ENCODE measurements around the gene CIP2A. TPM values are rescaled to one million over a fixed set of nuclear protein-coding genes. Genes with fewer than 3 reads are reported as not detected.

The CIP2A gene
- polyA plus RNA-seq, 2 of the 4 experiments (the other 2 are of a cell fraction): 30.7 to 31.8 TPM

- H3K4me2 ChIP-seq: no peak overlapping the region
- ChIA-PET CTCF (interaction anchor here (1.5 kb wide), 1 partner anchor 26 kb away, joined by 4 read pairs; no protein-coding TSS in a partner anchor), POLR2A (interaction anchor here (2.0 kb wide), 1 partner anchor 11 kb away, joined by 12 read pairs; the partner anchor contains the start of genes CIP2A and DZIP3)
- TF ChIP-seq MAFK (IDR thresholded peaks at IDR 0.05; ENCODE audit: partially characterized antibody): peak; percentile 84
- no peak for TF ChIP-seq RFX5 (IDR thresholded peaks at IDR 0.05)
- no peak for TF ChIP-seq JUN (IDR thresholded peaks at IDR 0.05)
- no peak for TF ChIP-seq RCOR1 (IDR thresholded peaks at IDR 0.05; ENCODE audit: low read depth, low read length)
- no peak for TF ChIP-seq POLR2AphosphoS2 (conservative IDR thresholded peaks at IDR 0.05; ENCODE audit: low read length)
- TF ChIP-seq CHD4 (IDR thresholded peaks at IDR 0.05; ENCODE audit: borderline replicate concordance): no peak
- no peak for TF ChIP-seq ESRRA (IDR thresholded peaks at IDR 0.05; ENCODE audit: borderline replicate concordance, low read length)
- H3K9me3 ChIP-seq: 0 out of 3 replicates have a peak, but pooled peaks cover under 1% of the 10 kb centered on the region
- ATAC-seq: no peak
- no peak overlapping the region for H3K4me3 ChIP-seq
- no peaks in the 10 kb centered on the region for H3K4me1 ChIP-seq
- 89% methylated on average over 2 of the region's 2 CpGs for WGBS (ENCODE audit: missing lambda C conversion rate)
- FAIRE-seq: no peak
- H3K27ac ChIP-seq: no peak overlapping the region
- no peak for DNase-seq (ENCODE audit: low read depth in 1 of 2, low spot score in 1 of 2)
Measured at GRCh38 chr3:108578064-108578463, 11.2 kb downstream of the CIP2A start.

GRCh38 chr3:108569336-108569735 lies 19.9 kb downstream of the CIP2A start:
- POLR2A ChIA-PET: no interaction called here
- Histone ChIP-seq H3K4me2 (no peak overlapping the region), H3K27ac (no peak overlapping the region), H3K4me1 (peaks cover 8% of the 10 kb centered on the region; the same call in 1 of the 3 replicates), H3K4me3 (no peak overlapping the region), H3K9me3 (0 out of 3 replicates have a peak, but pooled peaks cover 3% of the 10 kb centered on the region)
- no peak for FAIRE-seq
- TF ChIP-seq TFCP2L1 (CRISPR knock-in tag; IDR thresholded peaks at IDR 0.05) (no peak), PHF8 (IDR thresholded peaks at IDR 0.05; ENCODE audit: borderline replicate concordance, low read depth) (no peak), NFE2L2 (conservative IDR thresholded peaks at IDR 0.05; ENCODE audit: low read length) (no peak), HOXB5 (CRISPR knock-in tag; IDR thresholded peaks at IDR 0.05) (no peak), RAD21 (conservative IDR thresholded peaks at IDR 0.05 in 1 of 2, IDR thresholded peaks at IDR 0.05 in 1 of 2) (no peak), HOXA7 (CRISPR knock-in tag; IDR thresholded peaks at IDR 0.05) (no peak), HDAC2 (IDR thresholded peaks at IDR 0.05) (no peak), ZFP36 (IDR thresholded peaks at IDR 0.05; ENCODE audit: borderline replicate concordance, partially characterized antibody) (no peak), ZNF302 (CRISPR knock-in tag; IDR thresholded peaks at IDR 0.05) (no peak), FOSB (CRISPR knock-in tag; IDR thresholded peaks at IDR 0.05) (no peak), EHMT2 (IDR thresholded peaks at IDR 0.05; ENCODE audit: low read depth) (no peak), NPAS2 (CRISPR knock-in tag; IDR thresholded peaks at IDR 0.05; ENCODE audit: borderline replicate concordance) (no peak), E2F6 (IDR thresholded peaks at IDR 0.05; ENCODE audit: borderline replicate concordance, low read depth) (no peak), HOXB13 (CRISPR knock-in tag; IDR thresholded peaks at IDR 0.05; ENCODE audit: low read depth) (no peak), HMGXB4 (CRISPR knock-in tag; IDR thresholded peaks at IDR 0.05; ENCODE audit: borderline replicate concordance) (no peak), SMC3 (IDR thresholded peaks at IDR 0.05) (no peak), PBX3 (IDR thresholded peaks at IDR 0.05) (no peak), CHD2 (IDR thresholded peaks at IDR 0.05; ENCODE audit: low read length, partially characterized antibody) (no peak)
- CTCF ChIA-PET: no interaction called here
- no peak for ATAC-seq
- DNase-seq (ENCODE audit: low read depth in 1 of 2, low spot score in 1 of 2): no peak
- 95% methylated on average over 4 of the region's 4 CpGs for WGBS (ENCODE audit: missing lambda C conversion rate)

Measured in A549 (cell line).